NCI-H446 (cell line): ENCODE results near the gene CLIP1.
"Not testable (repeated sequence)": the region's sequence is repeated elsewhere in the genome, so short reads cannot be mapped to it uniquely, and the experiment has no call there.

Source experiments
- DNase-seq, 2 experiments: peaks; one replicate each; lab custom pipeline; 2025; lab: John Stamatoyannopoulos, UW

The CLIP1 gene

DNA sequence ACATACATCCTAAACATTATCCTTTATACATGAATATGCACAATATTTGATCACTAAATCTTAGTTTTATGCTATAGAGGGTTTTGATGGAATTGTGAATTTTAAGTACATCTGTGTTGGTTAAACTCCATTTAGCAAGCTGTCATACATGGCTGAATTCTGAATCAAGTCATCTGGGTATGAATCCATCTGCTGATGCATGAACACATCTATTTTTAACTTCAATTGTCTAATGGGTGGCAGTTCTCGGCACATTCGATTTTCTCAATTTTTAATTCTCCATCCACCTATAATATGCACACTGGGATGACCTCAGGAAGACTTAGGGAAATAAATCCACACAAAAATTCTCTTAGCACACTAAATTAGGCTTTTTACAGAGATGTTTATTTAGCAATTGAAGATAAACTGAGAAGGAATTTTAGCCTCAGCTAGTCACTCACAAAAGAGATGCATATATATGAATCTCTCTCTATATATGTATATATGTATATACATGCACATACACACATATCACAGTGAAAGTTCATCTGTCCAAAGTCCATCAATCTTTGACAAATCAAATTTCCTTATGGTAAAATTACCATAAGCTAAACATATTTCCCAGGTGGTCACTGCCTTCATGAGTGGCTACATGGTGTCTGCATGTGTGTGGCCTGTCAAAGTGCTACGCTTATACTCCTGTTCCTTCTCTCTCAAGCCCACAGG is 111.7 kb downstream of the CLIP1 start:
- no peak for DNase-seq

DNA sequence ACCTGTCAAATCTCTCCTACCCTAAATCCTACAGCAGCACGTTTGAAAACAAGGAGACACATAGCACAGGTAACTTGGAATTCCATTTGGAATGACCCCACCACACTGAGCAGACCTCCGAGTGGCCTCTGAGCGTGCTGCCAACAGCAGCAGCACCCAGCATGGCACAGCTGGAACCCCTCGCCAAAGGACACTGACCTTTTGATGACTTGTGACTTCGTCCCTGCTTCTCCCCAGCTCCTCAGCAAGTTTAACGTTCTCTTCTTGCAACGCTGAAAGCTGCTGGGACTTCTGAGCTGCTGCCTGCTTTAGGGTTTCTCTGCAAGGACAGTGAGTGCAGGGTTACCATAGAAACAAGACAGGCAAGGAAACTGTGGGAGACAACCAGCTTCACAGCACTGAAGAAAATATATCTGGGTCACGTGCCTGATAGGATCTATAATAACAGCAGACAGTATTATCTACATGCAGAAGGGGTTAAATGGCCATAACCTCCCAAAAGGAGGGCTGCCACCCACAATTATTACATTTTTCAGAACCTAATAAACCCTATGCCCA is 112.8 kb downstream of the CLIP1 start:
- no peak for DNase-seq

DNA sequence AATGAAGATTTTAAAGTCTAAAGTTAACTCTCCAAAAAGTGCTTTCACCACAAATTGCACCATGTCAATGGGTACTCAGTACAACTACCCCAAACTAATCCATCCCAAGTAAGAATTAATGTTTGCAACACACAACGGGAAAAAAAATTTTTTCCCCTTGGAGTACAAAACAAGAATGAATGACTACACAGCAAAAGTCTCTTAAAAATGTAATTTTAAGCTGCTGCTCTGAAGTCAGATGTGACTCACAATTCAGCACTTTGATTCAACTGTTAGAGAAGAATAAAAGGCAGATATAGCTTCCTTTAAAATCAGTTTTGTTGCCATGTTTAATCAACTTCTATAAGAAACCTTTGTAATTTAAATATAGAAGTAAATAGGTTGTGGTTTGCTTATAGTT is 113.7 kb downstream of the CLIP1 start:
- no peak for DNase-seq

DNA sequence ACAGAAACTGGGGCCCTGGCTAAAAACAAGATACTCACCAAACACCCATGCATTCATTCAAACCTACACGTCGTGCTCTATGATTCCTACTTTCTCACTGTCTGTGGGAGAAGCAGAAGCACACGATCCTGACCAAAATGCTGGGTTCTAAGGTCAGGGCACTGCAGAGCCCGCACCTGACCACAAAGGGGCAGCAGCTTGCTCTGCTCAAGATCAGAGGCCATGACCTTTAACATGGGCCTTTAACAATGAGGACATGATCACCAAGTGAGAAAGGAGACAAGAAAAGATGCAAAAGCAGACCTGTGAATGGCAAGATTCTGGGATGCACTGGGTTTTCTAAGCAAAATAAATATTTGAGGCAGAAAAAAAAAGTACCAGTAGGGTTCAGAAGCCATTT is 116.1 kb downstream of the CLIP1 start:
- DNase-seq, result no peak

DNA sequence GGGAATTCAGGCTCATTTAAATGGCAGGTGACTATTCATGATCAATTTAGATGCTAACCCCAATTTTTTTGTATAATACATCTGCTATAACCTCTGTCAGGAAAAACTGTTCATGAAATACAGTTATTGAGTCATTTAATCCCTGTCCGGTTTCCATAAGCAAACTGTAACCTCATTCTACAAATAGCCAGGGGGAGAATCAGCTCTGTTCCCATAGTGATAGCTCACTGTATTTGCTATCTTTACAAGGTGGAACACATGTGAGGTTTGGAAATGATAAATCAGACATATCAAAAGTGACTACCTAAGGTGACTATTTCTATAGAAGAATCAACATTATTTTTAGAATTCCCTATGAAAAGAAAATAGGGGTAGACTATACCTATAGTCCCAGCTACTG is 117.5 kb downstream of the CLIP1 start:
- DNase-seq, result no peak

DNA sequence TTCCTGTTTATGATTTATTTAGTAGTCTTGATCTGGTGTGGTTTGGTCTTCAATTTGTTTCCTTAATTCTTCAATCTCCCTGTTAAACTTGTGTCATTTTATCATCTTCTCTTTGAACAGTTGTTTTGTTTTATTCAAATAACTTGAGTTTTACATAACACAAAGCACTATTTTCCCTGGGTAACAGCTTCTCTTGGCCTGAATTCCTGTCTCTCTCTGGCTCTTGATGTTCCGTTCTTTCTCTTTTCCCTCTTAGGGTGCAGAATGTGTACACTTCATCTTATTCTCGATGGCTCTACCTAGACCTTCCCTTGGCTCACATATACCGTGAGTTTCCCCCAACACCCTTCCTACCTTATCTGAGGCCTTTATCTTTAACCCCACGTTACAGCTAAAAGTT is 119.4 kb downstream of the CLIP1 start:
- no peak for DNase-seq

DNA sequence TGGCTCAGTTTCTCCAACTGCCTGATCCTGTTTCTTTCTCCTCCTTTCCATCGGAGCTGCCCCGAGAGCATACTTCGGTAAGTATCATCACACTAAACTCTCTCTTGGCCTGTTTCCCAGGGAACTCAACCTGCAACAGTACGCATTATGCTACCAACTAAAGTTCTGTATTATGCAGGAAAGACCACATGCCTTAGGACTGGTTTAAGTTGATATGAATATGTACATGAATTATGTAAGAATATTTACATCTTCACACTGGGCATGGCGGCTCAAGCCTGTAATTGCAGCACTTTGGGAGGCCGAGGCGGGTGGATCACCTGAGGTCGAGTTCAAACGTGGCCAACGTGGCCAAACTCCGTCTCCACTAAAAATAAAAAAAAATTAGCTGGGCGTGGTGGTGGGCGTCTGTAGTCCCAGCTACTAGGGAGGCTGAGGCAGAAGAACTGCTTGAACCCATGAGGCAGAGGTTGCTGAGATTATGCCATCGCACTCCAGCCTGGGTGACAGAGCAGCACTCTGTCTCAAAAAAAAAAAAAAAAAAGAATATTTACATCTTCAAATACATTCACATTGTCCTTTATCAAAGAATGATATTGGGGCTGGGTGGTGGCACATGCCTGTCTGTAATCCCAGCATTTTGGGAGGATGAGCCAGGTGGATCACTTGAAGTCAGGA is 124.3 kb downstream of the CLIP1 start:
- DNase-seq, result no peak

DNA sequence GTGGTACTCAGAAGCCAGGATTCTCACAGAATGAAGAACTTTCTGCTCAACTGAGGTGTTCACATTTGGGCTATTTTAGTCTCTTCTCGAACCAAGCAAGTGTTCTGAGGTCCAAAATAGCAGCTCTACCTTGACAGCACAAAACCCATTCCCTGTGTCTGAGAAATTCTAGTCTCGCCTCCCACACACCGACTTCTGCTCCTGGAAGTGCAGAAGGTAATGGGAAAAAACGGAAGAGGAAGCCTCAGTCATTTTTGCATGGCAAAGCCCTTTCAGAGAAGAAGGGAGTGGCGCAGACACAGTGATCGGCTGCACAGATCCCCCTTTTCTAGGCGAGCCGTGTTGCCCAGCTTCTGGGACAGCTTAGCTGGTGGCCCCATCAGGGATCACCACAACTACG is 125.0 kb downstream of the CLIP1 start:
- no peak for DNase-seq

DNA sequence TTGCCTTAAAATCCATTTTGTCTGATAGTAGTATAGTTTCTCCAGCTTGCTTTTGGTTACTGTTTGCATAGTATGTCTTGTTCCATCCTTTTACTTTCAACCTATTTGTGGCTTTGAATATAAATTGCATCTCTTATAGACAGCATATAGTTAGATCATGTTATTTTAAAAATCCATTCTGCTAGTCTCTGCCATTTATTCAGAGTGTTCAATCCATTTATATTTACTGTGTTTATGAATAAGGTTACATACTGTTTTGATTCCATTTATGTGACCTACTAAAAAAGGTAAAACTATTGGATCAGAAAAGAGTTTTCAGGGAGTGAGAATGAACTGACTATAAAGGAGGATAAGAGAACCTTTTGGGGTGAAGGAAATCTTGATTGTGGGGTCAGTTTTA is 126.6 kb downstream of the CLIP1 start:
- DNase-seq, result no peak

DNA sequence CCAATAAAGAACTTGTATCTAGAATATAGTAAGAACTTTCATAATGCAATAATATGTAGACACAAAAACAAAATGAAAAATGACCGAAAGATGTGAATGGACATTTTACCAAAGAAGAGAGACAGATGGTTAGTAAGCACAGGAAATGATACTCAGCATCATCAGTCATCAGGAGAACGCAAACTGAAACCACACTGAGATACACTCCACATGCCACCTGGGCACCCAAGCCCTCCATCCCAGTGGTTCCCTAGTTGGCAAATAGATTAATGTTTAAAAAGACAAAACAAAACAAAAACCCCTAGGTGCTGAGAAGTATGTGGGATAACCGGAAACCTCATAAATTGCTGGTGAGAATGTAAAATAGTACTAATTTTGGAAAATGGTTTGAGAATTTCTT is 129.4 kb downstream of the CLIP1 start:
- DNase-seq, result no peak

DNA sequence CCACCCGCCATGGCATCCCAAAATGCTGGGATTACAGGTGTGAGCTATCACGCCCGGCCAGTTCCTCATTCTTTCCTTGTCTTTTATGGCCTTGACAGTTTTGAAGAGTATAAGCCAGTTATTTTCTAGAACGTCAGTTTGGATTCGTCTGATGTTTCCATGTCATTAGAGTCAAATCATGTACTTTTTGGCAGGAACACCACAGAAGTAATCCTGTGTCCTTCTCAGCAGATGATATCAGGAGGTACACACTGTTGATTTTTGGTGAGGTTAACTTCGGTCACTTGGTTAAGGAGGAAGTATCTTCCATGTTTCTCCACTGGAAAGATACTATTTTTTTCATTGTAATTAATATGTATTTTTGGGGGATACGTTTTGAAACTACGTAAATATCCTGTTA is 131.0 kb downstream of the CLIP1 start:
- DNase-seq, result no peak

DNA sequence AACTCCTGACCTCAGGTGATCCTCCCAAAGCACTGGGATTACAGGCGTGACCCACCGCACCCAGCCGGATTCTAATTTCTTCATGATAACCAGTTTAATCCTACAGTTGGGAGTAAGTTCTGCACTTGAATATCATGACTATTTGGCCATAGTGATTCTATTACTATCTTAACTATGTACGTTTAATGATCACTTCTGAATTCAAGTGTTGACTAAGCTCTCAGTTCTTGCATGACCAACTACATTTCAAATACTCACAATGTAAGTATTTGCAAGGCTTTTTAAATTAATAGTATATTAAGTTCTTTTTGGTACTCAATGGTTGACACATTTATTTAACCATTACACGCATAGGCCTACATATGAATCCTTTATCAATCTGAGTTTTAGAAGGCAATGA is 138.8 kb downstream of the CLIP1 start:
- DNase-seq, result no peak

DNA sequence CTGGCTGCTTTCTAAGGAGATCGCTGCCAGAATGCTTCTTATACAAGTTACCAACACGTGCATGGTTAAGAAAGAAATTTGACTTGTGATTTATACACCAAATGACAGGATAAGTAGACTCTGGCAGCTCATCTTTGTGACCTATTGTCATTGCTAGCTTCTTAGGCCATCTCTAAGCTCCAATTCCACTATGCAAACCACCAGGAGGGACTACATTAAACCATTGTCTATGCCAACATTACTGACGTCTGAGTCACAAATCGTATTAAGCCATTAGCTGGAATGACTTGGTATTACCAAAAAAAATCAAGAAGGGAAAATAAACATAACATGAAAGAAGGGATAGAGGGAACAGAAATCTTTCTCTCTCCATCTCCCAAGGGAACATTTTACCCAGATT is 140.4 kb downstream of the CLIP1 start:
- DNase-seq, result no peak

DNA sequence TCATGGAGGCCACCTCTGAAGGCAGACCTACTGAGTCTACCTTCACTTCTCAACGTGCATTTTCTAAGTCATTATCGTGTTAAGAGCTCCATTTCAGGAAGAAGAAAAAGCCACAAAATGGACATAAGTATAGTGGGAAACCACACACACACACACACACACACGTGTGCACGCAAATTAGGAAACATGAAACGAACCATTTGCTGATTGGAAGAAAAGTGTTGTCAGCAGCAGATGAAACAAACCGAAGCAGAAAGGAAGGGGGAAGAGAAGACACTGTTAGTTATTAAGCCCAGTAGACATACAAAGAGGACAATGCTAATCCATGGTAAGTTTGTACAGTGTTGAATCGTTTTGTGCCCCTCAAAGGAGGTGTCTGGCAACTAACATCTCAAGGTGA is 146.2 kb downstream of the CLIP1 start:
- no peak for DNase-seq

DNA sequence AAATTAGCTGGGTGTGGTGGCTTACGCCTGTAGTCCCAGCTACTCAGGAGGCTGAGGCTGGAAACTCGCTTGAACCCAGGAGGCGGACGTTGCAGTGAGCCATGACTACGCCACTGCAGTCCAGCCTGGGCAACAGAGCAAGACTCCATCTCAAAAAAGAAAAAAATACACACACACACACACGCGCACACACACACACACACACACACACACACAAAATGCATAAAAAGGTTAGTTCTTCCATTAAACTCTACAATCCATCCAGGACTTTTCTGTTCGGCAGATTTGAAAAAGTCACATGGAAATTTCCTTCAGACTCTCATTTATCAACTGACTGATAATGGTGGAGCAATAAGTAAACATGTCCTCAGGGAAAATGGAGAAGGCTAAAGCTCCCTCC is 147.0 kb downstream of the CLIP1 start:
- DNase-seq, result no peak

DNA sequence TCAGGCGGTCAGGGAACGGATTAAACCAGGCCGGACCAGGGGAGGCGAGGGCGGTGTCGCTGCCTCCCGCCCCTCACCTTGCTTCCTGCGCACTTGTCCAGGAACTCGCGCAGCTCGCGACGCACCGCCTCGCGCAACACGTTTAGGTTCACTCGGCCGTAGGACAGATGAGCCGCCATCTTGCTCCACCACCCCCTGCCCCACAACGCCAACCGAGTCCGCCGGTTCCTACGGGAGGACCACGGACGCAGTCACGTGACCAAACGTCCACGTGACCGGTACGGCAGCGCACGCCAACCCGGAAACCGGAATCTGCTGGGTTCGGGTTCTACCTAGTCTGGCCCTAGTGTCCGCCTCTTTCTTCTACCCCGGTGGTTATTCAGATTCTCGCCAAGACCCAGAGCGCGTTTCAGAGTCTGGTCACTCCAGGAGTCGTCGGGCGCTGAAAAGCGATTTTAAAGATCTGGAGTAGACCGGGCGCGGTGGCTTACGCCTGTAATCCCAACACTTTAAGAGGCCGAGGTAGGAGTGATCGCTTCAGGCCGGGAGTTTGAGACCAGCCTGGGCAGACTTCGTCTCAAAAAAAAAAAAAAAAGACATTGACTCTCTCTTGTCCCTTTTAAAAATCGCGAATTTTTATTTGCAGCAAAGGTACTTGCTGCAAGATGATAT is 156.1 kb downstream of the CLIP1 start, which contains the start of gene VPS33A:
VPS33A (minus strand) TSS at position 265 of the 672 bp plus-strand sequence; CDS start at position 179, 86 bp downstream.
- peak; percentile 85 to 98 for DNase-seq

DNA sequence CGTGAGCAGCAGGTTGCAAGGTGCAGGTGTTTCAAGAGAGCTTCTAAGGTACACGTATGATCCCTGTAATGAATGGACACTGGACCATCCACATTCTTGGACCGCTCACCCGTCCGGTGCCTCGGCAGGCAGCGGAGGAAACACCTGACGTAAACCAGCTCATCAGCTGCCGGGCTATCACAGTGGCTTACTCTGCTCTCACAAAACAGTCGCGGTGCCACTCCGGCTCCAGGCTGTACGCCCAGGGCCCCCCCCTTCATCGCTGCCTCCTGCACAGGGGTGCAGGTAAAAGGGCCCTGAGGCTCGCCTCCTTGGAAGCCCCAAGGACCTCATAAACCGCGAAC is 156.6 kb downstream of the CLIP1 start:
- no peak for DNase-seq

DNA sequence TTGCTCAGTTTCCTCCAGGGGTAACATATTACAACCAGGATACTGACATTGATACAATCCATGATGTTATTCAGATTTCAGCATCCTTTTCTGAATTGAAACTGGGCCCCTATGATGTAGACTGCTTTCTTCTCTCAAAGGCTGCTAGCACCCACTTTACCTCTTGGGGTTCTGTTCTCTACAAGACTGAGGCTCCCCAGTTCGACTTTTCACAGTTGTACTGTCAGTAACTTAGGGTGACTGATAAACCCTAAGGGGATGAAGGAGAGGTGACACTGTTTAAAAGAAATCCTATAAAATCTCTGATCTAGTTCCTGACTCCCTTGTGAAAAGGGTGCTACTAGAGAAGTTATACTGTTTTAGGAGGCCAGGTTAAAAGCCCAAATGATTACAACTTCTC is 157.0 kb downstream of the CLIP1 start:
- no peak for DNase-seq

DNA sequence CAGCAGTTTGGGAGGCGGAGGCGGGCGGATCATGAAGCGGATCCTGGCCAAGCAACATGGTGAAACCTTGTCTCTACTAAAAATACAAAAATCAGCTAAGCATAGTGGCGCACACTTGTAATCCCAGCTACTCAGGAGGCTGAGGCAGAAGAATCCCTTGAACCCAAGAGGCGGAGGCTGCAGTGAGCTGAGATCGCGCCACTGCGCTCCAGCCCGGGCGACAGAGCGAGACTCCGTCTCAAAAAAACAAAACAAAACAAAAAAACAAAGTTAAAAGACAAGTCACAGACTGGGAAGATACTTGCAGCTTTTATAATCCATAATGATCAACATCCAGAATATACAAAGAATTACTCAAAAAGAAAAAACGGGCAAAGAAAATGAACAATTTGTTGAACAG is 161.7 kb downstream of the CLIP1 start:
- not testable (repeated sequence) for DNase-seq

DNA sequence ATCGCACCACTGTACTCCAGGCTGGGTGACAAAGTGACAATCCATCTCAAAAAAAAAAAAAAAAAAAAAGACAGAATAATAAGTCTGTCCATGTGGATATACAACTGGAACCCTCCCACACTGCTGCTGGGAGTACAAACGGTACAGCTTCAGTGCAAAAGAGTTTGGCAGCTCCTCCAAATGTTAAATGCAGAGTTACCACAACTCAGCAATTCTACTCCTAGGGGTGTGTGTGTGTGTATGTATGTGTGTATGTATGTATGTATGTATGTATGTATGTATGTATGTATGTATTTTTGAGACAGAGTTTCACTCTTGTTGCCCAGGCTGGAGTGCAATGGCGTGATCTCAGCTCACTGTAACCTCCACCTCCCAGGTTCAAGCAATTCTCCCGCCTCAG is 163.5 kb downstream of the CLIP1 start:
- not testable (repeated sequence) for DNase-seq

DNA sequence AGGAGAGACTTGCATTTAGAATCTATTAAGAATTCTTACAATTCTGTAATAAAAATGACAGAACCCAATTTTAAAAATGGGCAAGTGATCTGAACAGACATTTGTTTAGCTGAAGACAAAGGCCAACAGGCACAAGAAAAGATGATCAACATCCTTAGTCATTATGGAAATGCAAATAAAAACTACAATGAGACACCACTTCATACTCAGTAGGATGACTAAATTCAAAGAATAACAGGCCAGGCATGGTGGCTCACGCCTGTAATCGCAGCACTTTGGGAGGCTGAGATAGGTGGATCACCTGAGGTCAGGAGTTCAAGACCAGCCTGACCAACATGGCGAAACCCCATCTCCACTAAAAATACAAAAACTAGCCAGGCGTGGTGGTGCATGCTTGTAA is 164.0 kb downstream of the CLIP1 start:
- DNase-seq, result not testable (repeated sequence)

DNA sequence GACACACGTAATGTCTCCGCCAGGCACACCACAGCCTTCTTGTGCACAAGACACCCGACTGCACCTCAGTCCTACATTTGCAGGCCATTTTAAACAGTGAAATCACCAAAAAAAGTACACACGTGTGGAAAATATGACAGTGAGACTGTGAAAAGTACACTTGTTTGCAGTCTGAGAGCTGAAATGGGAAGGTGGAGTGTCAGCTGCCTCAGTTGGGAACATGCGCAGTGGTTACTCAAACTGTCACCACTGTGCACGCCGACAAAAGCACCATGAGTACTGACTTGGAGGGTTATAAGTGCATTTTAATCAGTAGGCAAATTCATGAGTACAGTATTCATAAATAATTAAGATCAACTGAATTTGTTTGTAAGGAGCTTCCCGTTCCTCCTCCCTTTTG is 171.9 kb downstream of the CLIP1 start:
- DNase-seq, result no peak

DNA sequence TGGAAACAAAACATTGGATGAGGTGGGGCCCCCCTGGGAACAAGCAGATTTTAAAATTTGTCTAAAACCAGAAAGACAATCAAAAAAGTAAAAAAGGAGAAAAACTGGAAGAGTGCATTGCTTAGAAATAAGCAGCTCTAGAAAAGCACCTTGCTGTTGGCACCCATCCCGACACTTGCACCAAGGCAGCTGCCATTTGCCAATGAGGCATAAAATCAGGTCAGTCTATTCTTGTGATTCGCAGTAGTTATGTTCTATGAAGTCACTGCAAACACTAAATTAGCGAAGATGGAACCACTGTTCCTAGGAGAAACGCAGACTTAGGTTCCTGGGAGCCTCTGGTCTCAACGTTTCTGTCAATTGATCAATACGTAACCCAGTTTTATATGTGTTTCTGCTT is 172.4 kb downstream of the CLIP1 start:
- no peak for DNase-seq
